ENCODE measurements around the gene REM2. TPM values are rescaled to one million over a fixed set of nuclear protein-coding genes. Genes with fewer than 3 reads are reported as not detected.

REM2 gene
- polyA plus RNA-seq, 3 donors = 1.8 TPM; not detected in 2

GRCh38 chr14:22844221-22845102, 38.6 kb upstream of the REM2 start:
- no peaks in the 10 kb centered on the region for H3K36me3 ChIP-seq (replicated peaks in 1 of 2; ENCODE audit: control insufficient read depth in 1 of 2, insufficient read depth in 2 of 2, low read length in 2 of 2)
- Mint-ChIP-seq H3K36me3 (peaks cover 8 to 11% of the 10 kb centered on the region in 2 donors), H3K4me3 (no peak overlapping the region), H3K27me3 (ENCODE audit: low read depth in 3 of 3) (peaks cover 5 to 35% (median 13%) of the 10 kb centered on the region in 3 donors), H3K27ac (no peak overlapping the region), H3K9me3 (peaks cover 0 to 9% (median 5%) of the 10 kb centered on the region in 7 donors), H3K4me1 (peaks cover 24% of the 10 kb centered on the region)
- no peak for DNase-seq
- H3K4me3 ChIP-seq (replicated peaks in 1 of 3; ENCODE audit: low read depth in 2 of 3, low read length in 3 of 3) = no peak overlapping the region
- peaks cover 0 to 3% of the 10 kb centered on the region in 2 donors for H3K9me3 ChIP-seq (replicated peaks in 1 of 2; ENCODE audit: control insufficient read depth in 1 of 2, insufficient read depth in 1 of 2, low read length in 2 of 2)
- H3K4me2 ChIP-seq (replicated peaks; ENCODE audit: extremely low read depth, low read length, poor library complexity, severe bottlenecking) = no peak overlapping the region
- H3K27me3 ChIP-seq (ENCODE audit: control insufficient read depth in 2 of 2, insufficient read depth in 2 of 2, low read length in 2 of 2) = peaks cover 0 to 5% of the 10 kb centered on the region in 2 donors
- H3K27ac ChIP-seq (ENCODE audit: low read depth in 1 of 2, low read length in 2 of 2) = no peak overlapping the region
- TF ChIP-seq, protein P1, sequence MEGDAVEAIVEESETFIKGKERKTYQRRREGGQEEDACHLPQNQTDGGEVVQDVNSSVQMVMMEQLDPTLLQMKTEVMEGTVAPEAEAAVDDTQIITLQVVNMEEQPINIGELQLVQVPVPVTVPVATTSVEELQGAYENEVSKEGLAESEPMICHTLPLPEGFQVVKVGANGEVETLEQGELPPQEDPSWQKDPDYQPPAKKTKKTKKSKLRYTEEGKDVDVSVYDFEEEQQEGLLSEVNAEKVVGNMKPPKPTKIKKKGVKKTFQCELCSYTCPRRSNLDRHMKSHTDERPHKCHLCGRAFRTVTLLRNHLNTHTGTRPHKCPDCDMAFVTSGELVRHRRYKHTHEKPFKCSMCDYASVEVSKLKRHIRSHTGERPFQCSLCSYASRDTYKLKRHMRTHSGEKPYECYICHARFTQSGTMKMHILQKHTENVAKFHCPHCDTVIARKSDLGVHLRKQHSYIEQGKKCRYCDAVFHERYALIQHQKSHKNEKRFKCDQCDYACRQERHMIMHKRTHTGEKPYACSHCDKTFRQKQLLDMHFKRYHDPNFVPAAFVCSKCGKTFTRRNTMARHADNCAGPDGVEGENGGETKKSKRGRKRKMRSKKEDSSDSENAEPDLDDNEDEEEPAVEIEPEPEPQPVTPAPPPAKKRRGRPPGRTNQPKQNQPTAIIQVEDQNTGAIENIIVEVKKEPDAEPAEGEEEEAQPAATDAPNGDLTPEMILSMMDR (IDR thresholded peaks at IDR 0.05) = no peak
- no peaks in the 10 kb centered on the region for H3K79me2 ChIP-seq (ENCODE audit: insufficient read depth, low read length)
- peaks cover 15 to 22% of the 10 kb centered on the region in 2 donors for H3K4me1 ChIP-seq (ENCODE audit: control insufficient read depth in 1 of 2, insufficient read depth in 2 of 2, low read length in 2 of 2)
- intact Hi-C loops (cut with micrococcal nuclease) = no loop called here
- 98% methylated on average over 14 of the region's 22 CpGs for WGBS (ENCODE audit: insufficient coverage)
- no peaks in the 10 kb centered on the region for H4K20me1 ChIP-seq (ENCODE audit: insufficient read depth, low read length)
- no peak overlapping the region for H2AFZ ChIP-seq (ENCODE audit: insufficient read depth, low read depth, low read length, poor library complexity, severe bottlenecking)
- no peak overlapping the region for H3K9ac ChIP-seq (ENCODE audit: insufficient read depth, low read length, poor library complexity, severe bottlenecking)

- no peaks in the 10 kb centered on the region for H4K20me1 ChIP-seq (ENCODE audit: insufficient read depth, low read length)
- intact Hi-C loops (cut with micrococcal nuclease) = no loop called here
- no peak overlapping the region for H3K27ac ChIP-seq (ENCODE audit: low read depth in 1 of 2, low read length in 2 of 2)
- no peaks in the 10 kb centered on the region for H3K79me2 ChIP-seq (ENCODE audit: insufficient read depth, low read length)
- H3K4me1 ChIP-seq (ENCODE audit: control insufficient read depth in 1 of 2, insufficient read depth in 2 of 2, low read length in 2 of 2) = peaks cover 13 to 16% of the 10 kb centered on the region in 2 donors
- no peaks in the 10 kb centered on the region for H3K36me3 ChIP-seq (replicated peaks in 1 of 2; ENCODE audit: control insufficient read depth in 1 of 2, insufficient read depth in 2 of 2, low read length in 2 of 2)
- no peak overlapping the region for H3K4me3 ChIP-seq (replicated peaks in 1 of 3; ENCODE audit: low read depth in 2 of 3, low read length in 3 of 3)
- TF ChIP-seq, protein P1 (IDR thresholded peaks at IDR 0.05) = no peak
- H3K36me3 Mint-ChIP-seq = peaks cover 9 to 11% of the 10 kb centered on the region in 2 donors
- peaks cover 5 to 40% (median 13%) of the 10 kb centered on the region in 3 donors for H3K27me3 Mint-ChIP-seq (ENCODE audit: low read depth in 3 of 3)
- no peak overlapping the region for H3K4me3 Mint-ChIP-seq
- H3K9ac ChIP-seq (ENCODE audit: insufficient read depth, low read length, poor library complexity, severe bottlenecking) = no peak overlapping the region
- H3K9me3 ChIP-seq (replicated peaks in 1 of 2; ENCODE audit: control insufficient read depth in 1 of 2, insufficient read depth in 1 of 2, low read length in 2 of 2) = peaks cover 0 to 3% of the 10 kb centered on the region in 2 donors
- no peak overlapping the region for H3K4me2 ChIP-seq (replicated peaks; ENCODE audit: extremely low read depth, low read length, poor library complexity, severe bottlenecking)
- H2AFZ ChIP-seq (ENCODE audit: insufficient read depth, low read depth, low read length, poor library complexity, severe bottlenecking) = no peak overlapping the region
- 96% methylated on average over 4 of the region's 9 CpGs for WGBS (ENCODE audit: insufficient coverage)
- H3K4me1 Mint-ChIP-seq = peaks cover 20% of the 10 kb centered on the region
- peaks cover 0 to 5% of the 10 kb centered on the region in 2 donors for H3K27me3 ChIP-seq (ENCODE audit: control insufficient read depth in 2 of 2, insufficient read depth in 2 of 2, low read length in 2 of 2)
- no peak overlapping the region for H3K27ac Mint-ChIP-seq
- DNase-seq = no peak
- peaks cover 0 to 8% (median 5%) of the 10 kb centered on the region in 7 donors for H3K9me3 Mint-ChIP-seq
Observed at GRCh38 chr14:22845103-22845394, 38.0 kb upstream of the REM2 start.
